ENCODE measurements around the gene NT5E.

DNA sequence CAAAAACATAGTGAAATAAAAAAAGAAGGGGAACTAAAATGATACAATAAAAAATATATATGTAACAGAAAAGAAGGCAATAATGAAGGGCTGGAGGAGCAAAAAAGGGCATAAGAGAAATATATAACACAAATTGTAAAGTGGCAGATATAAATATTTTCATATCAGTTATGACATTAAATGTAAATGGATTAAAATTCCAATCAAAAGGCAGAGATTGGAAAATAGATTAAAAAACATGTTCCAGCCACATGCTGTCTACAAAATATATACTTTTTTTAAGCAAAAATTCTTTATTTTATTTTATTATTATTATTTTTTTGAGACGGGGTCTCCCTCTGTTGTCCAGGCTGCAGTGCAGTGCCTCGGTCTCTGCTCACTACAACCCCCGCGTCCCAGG is 23.9 kb upstream of the NT5E start:
- TF ChIP-seq POLR2AphosphoS5 (IDR thresholded peaks at IDR 0.05; ENCODE audit: low read depth, low read length), result no peak
- TF ChIP-seq SIN3A (IDR thresholded peaks at IDR 0.05; ENCODE audit: borderline replicate concordance, insufficient read depth, low read length), result no peak

Measured in PFSK-1 (cell line).